NT2/D1 (cell line): ENCODE results near the gene EDA.

ENCODE experiments used
- SUZ12 ChIP-seq: IDR thresholded peaks from 2 replicates; pipeline ENCODE4 v1.6.1; 2011; ENCODE audit not compliant: insufficient read length, insufficient read depth; ENCODE audit errors: extremely low read depth
- YY1 ChIP-seq: IDR thresholded peaks from 2 replicates; pipeline ENCODE4 v1.6.1; 2011; ENCODE audit not compliant: insufficient read length, insufficient read depth
- ZNF274 ChIP-seq: IDR thresholded peaks from 2 replicates; pipeline ENCODE4 v1.6.1; 2011; ENCODE audit warnings: mild to moderate bottlenecking, low read depth, low read length

GRCh38 chrX:69993494-69993893, 377.6 kb downstream of the EDA start:
- TF ChIP-seq ZNF274: no peak
- no peak for TF ChIP-seq SUZ12
- TF ChIP-seq YY1: no peak
